Measurements from ENCODE around the gene SUFU. TPM values are rescaled to one million over a fixed set of nuclear protein-coding genes. Genes with fewer than 3 reads are reported as not detected.

SUFU gene
- total and polyA plus RNA-seq, 2 of the 13 experiments (the other 11 are each of a cell fraction or from before 2014, with no cell fraction given): 2.9 to 5.5 TPM

GRCh38 chr10:102581401-102581800 lies 77.6 kb downstream of the SUFU start (continued):
- no peak for TF ChIP-seq ZNF609 (CRISPR knock-in tag; IDR thresholded peaks at IDR 0.05; ENCODE audit: borderline replicate concordance)
- TF ChIP-seq HIC2 (CRISPR knock-in tag; IDR thresholded peaks at IDR 0.05; ENCODE audit: low read depth): no peak
- TF ChIP-seq ZNF761 (CRISPR knock-in tag; conservative IDR thresholded peaks at IDR 0.05): no peak
- TF ChIP-seq STAT6 (CRISPR knock-in tag; IDR thresholded peaks at IDR 0.05; ENCODE audit: borderline replicate concordance): no peak
- TF ChIP-seq HNF4G (IDR thresholded peaks at IDR 0.05; ENCODE audit: borderline replicate concordance, low read depth, low read length): no peak
- TF ChIP-seq HNF4G (CRISPR knock-in tag; IDR thresholded peaks at IDR 0.05; ENCODE audit: borderline replicate concordance, low read depth): no peak
- no peak for TF ChIP-seq POLR2AphosphoS2 (IDR thresholded peaks at IDR 0.05; ENCODE audit: low read depth, low read length)
- no peak for TF ChIP-seq NR3C1 (CRISPR knock-in tag; IDR thresholded peaks at IDR 0.05)
- no peak for TF ChIP-seq ZNF891 (CRISPR knock-in tag; IDR thresholded peaks at IDR 0.05)
- TF ChIP-seq SSRP1 (CRISPR knock-in tag; IDR thresholded peaks at IDR 0.05): no peak
- TF ChIP-seq PPARG (CRISPR knock-in tag; conservative IDR thresholded peaks at IDR 0.05): no peak
- TF ChIP-seq BCL6 (CRISPR knock-in tag; IDR thresholded peaks at IDR 0.05): no peak
- TF ChIP-seq ZNF230 (CRISPR knock-in tag; IDR thresholded peaks at IDR 0.05): no peak
- TF ChIP-seq ZNF556 (CRISPR knock-in tag; IDR thresholded peaks at IDR 0.05; ENCODE audit: borderline replicate concordance): no peak
- TF ChIP-seq KLF9 (CRISPR knock-in tag; IDR thresholded peaks at IDR 0.05; ENCODE audit: low read depth): no peak

Data from HepG2 (cell line).